Measurements from ENCODE around the gene PCOLCE2. TPM values are rescaled to one million over a fixed set of nuclear protein-coding genes. Genes with fewer than 3 reads are reported as not detected.

Gene PCOLCE2
- total RNA-seq, 4 donors from 2014 or later = 48.2 to 76.0 (median 54.6) TPM

- H3K9me3 ChIP-seq = no peaks in the 10 kb centered on the region
- H3K27ac ChIP-seq (replicated peaks in 1 of 4) = no peak overlapping the region
- H3K27me3 ChIP-seq = no peaks in the 10 kb centered on the region
- no peak overlapping the region for H3K4me3 ChIP-seq
- no peak for DNase-seq (ENCODE audit: extremely low spot score)
- intact Hi-C loops (cut with DNase I) = no loop called here
- no peaks in the 10 kb centered on the region for H3K4me1 ChIP-seq
- TF ChIP-seq POLR2A (IDR thresholded peaks at IDR 0.05; ENCODE audit: low read depth) = no peak
- TF ChIP-seq POLR2AphosphoS5 (IDR thresholded peaks at IDR 0.05) = no peak
- no peak for TF ChIP-seq EP300 (IDR thresholded peaks at IDR 0.05)
- TF ChIP-seq, protein P1, sequence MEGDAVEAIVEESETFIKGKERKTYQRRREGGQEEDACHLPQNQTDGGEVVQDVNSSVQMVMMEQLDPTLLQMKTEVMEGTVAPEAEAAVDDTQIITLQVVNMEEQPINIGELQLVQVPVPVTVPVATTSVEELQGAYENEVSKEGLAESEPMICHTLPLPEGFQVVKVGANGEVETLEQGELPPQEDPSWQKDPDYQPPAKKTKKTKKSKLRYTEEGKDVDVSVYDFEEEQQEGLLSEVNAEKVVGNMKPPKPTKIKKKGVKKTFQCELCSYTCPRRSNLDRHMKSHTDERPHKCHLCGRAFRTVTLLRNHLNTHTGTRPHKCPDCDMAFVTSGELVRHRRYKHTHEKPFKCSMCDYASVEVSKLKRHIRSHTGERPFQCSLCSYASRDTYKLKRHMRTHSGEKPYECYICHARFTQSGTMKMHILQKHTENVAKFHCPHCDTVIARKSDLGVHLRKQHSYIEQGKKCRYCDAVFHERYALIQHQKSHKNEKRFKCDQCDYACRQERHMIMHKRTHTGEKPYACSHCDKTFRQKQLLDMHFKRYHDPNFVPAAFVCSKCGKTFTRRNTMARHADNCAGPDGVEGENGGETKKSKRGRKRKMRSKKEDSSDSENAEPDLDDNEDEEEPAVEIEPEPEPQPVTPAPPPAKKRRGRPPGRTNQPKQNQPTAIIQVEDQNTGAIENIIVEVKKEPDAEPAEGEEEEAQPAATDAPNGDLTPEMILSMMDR (IDR thresholded peaks at IDR 0.05) = no peak
- peaks cover 0 to 17% (median 8%) of the 10 kb centered on the region in 4 donors for H3K36me3 ChIP-seq
These were observed 111.0 kb downstream of the PCOLCE2 start for GRCh38 chr3:142777927-142778326.

GRCh38 chr3:142768338-142768737 lies 120.5 kb downstream of the PCOLCE2 start:
- Histone ChIP-seq H3K27ac (replicated peaks in 1 of 4) (no peak overlapping the region), H3K4me1 (no peaks in the 10 kb centered on the region), H3K4me3 (no peak overlapping the region), H3K36me3 (peaks cover 0 to 38% (median 5%) of the 10 kb centered on the region in 4 donors), H3K27me3 (no peaks in the 10 kb centered on the region), H3K9me3 (peaks cover 0 to 9% (median 3%) of the 10 kb centered on the region in 4 donors)
- DNase-seq (ENCODE audit: extremely low spot score) = no peak
- TF ChIP-seq POLR2A (IDR thresholded peaks at IDR 0.05; ENCODE audit: low read depth) (no peak), EP300 (IDR thresholded peaks at IDR 0.05) (no peak), POLR2AphosphoS5 (IDR thresholded peaks at IDR 0.05) (no peak)
- TF ChIP-seq, protein P1 (IDR thresholded peaks at IDR 0.05) = no peak
- intact Hi-C loops (cut with DNase I) = no loop called here

Small RNA genes lying within 50 kb of the gene (small RNA-seq; reads per million reads assigned to genes)
- 0 reads per million in 3 donors for gene RNU7-47P

Other genes starting within 250 kb of the PCOLCE2 start
- gene TRPC1, start 165.0 kb downstream of the PCOLCE2 start, total RNA-seq = 10 to 100 TPM; 19.5 to 31.1 (median 23.2) TPM
- not detected for gene PAQR9, start 74.6 kb upstream of the PCOLCE2 start, total RNA-seq
- gene U2SURP, start 112.5 kb upstream of the PCOLCE2 start, total RNA-seq = 10 to 100 TPM; 35.7 to 58.6 (median 45.2) TPM
- 10 to 100 TPM in 2 of 4 donors, 1 to 10 TPM in 2; 3.3 to 10.8 (median 10.2) TPM for gene CHST2, start 230.7 kb upstream of the PCOLCE2 start, total RNA-seq